Upper lobe of left lung (tissue), 6 donors: Measurements from ENCODE around the gene WWC1. TPM values are rescaled to one million over a fixed set of nuclear protein-coding genes. Genes with fewer than 3 reads are reported as not detected.

Experiments used
- ATAC-seq, 2 donors: fragments of 200-7000 bp; cut with Tn5 transposase; one replicate each; pipeline ENCODE4 v1.9.1; 2022; ENCODE audit warnings: mild to moderate bottlenecking in 2 of 2, moderate library complexity in 2 of 2; ENCODE audit not compliant: low FRiP score in 2 of 2
- DNase-seq, 2 donors: peaks; one replicate each; pipeline ENCODE4 v3.0.0-alpha.2; 2019 to 2020
- H3K27ac ChIP-seq, 4 donors: fragments of 200-600 bp; sonication (generic); one replicate each; pipeline ENCODE4 v1.5.1; 2016 to 2019
- H3K27me3 ChIP-seq, 4 donors: fragments of 200-600 bp; sonication (generic); one replicate each; pipeline ENCODE4 v1.5.1; 2017 to 2019
- H3K36me3 ChIP-seq, 4 donors: fragments of 200-600 bp; sonication (generic); one replicate each; pipeline ENCODE4 v1.5.1; 2016 to 2019
- H3K4me1 ChIP-seq, 4 donors: fragments of 200-600 bp; sonication (generic); one replicate each; pipeline ENCODE4 v1.5.1; 2018 to 2019
- H3K4me3 ChIP-seq, 4 donors: fragments of 200-600 bp; sonication (generic); one replicate each; pipeline ENCODE4 v1.5.1; 2017 to 2019; ENCODE audit warnings: mild to moderate bottlenecking in 2 of 4, moderate library complexity in 1 of 4
- H3K9me3 ChIP-seq, 4 donors: fragments of 200-600 bp; sonication (generic); one replicate each; pipeline ENCODE4 v1.5.1; 2018 to 2019
- EP300 ChIP-seq, 4 donors: sonication (generic); formaldehyde crosslinking; IDR thresholded peaks; one replicate each; pipeline ENCODE4 v1.5.1; 2017; ENCODE audit warnings: antibody characterized with exemption in 4 of 4, control low read depth in 2 of 4
- POLR2A ChIP-seq, 4 donors: fragments of 450-650 bp; IDR thresholded peaks; one replicate each; pipeline ENCODE4 v1.5.1; 2016 to 2017; ENCODE audit warnings: antibody characterized with exemption in 4 of 4, mild to moderate bottlenecking in 2 of 4
- POLR2AphosphoS5 ChIP-seq, 2 donors: sonication (generic); formaldehyde crosslinking; IDR thresholded peaks; one replicate each; pipeline ENCODE4 v1.5.1; 2017; ENCODE audit warnings: antibody characterized with exemption in 2 of 2
- WGBS, 2 donors: methylation state at CpG; one replicate each; pipeline ENCODE4 v1.1.5; 2017 to 2018; 5-methylcytosine and 5-hydroxymethylcytosine counted together
- total RNA-seq, 6 donors: library from RNA; depleted of rRNA in 4 of 6; stranded (reverse); fragments of >200 nt in 4 of 6; gene quantifications; one replicate each; pipeline versions ENCODE4 v1.1.0 to v1.2.1, GENCODE V29; 2016 to 2021
- TF ChIP-seq, protein P1 (sequence below), 6 experiments: fragments of 450-650 bp in 4 of 6; fragments of 200-600 bp in 2 of 6; sonication (generic) in 2 of 6; IDR thresholded peaks; one replicate each; pipeline ENCODE4 v1.5.1; 2016 to 2019; ENCODE audit warnings: antibody characterized with exemption in 6 of 6
- donor health status: DM: no; HTN: no; CAD: no; lungs with moderate emphysema.
- donor health status: DM: no; HTN: yes; CAD: no; lungs with severe emphysema.

WWC1 gene
- total RNA-seq, 6 donors from 2014 or later, result 64.9 to 99.1 (median 86.4) TPM

DNA sequence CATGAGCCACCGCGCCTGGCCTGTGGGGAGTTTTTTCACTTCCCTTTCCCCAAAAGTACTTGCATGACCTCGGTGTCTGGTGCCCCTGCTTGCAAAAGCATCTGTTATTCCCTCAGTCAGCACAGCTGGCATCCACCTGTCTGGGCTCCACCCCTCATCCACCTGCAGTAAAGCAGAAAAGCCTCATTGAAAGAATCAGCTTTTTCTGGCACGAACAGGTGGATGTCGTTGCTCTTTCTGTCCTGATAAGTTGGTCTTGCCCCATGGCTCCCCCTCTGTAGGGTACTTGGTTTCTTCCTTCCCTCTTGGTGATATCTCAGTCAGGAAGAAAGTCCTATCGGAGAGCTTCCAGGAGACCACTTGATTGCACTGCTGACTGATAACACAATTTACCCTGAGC, 37.4 kb downstream of the WWC1 start:
- ATAC-seq (peak; percentile 57 to 74), DNase-seq (peak in 1 of 2 donors; percentile 73)
- WGBS, 2 donors, result 6 to 38% methylated on average over 4 to 6 of the region's 6 CpGs
- TF ChIP-seq POLR2AphosphoS5 (IDR thresholded peaks at IDR 0.05) (no peak), EP300 (IDR thresholded peaks at IDR 0.05) (no peak), POLR2A (IDR thresholded peaks at IDR 0.05) (no peak)
- TF ChIP-seq, protein P1, sequence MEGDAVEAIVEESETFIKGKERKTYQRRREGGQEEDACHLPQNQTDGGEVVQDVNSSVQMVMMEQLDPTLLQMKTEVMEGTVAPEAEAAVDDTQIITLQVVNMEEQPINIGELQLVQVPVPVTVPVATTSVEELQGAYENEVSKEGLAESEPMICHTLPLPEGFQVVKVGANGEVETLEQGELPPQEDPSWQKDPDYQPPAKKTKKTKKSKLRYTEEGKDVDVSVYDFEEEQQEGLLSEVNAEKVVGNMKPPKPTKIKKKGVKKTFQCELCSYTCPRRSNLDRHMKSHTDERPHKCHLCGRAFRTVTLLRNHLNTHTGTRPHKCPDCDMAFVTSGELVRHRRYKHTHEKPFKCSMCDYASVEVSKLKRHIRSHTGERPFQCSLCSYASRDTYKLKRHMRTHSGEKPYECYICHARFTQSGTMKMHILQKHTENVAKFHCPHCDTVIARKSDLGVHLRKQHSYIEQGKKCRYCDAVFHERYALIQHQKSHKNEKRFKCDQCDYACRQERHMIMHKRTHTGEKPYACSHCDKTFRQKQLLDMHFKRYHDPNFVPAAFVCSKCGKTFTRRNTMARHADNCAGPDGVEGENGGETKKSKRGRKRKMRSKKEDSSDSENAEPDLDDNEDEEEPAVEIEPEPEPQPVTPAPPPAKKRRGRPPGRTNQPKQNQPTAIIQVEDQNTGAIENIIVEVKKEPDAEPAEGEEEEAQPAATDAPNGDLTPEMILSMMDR (IDR thresholded peaks at IDR 0.05), result no peak
- Histone ChIP-seq H3K36me3 (no peaks in the 10 kb centered on the region), H3K4me1 (peaks cover 11 to 25% (median 21%) of the 10 kb centered on the region in 4 donors), H3K9me3 (no peaks in the 10 kb centered on the region), H3K27me3 (no peaks in the 10 kb centered on the region), H3K4me3 (no peak overlapping the region), H3K27ac (peak overlapping the region; percentile 54 to 78 (median 70))

DNA sequence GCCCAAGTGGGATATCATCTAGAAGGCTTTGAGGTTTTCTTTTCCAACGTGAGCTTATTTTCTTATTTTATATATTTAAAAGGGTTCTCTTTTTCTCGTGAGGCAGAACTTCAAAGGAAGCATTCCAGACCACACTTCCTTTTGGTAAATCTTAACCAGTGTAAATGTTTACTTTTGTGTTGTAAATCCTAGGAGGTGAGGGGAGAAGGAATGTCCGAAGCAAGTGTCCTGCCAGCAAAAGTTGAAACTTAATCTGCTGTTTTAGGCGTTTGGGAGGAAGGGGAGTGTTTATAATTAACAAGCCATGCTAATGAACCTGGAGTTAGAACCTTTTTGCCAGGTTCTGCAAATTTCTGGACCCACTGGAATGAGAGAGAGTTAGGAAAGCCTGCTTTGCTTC, 37.9 kb downstream of the WWC1 start:
- H3K36me3 ChIP-seq, result no peaks in the 10 kb centered on the region
- no peaks in the 10 kb centered on the region for H3K27me3 ChIP-seq
- peak in 1 of 2 donors; percentile 21 for ATAC-seq
- H3K9me3 ChIP-seq, result no peaks in the 10 kb centered on the region
- H3K4me1 ChIP-seq, result peaks cover 11 to 25% (median 21%) of the 10 kb centered on the region in 4 donors
- H3K27ac ChIP-seq, result peak overlapping the region; percentile 54 to 78 (median 70)
- no peak overlapping the region for H3K4me3 ChIP-seq
- TF ChIP-seq, protein P1 (IDR thresholded peaks at IDR 0.05), result no peak
- TF ChIP-seq POLR2AphosphoS5 (IDR thresholded peaks at IDR 0.05), result no peak
- no peak for TF ChIP-seq POLR2A (IDR thresholded peaks at IDR 0.05)
- TF ChIP-seq EP300 (IDR thresholded peaks at IDR 0.05), result no peak
- WGBS, 2 donors, result 4 to 8% methylated on average over 4 of the region's 4 CpGs
- DNase-seq, result no peak

DNA sequence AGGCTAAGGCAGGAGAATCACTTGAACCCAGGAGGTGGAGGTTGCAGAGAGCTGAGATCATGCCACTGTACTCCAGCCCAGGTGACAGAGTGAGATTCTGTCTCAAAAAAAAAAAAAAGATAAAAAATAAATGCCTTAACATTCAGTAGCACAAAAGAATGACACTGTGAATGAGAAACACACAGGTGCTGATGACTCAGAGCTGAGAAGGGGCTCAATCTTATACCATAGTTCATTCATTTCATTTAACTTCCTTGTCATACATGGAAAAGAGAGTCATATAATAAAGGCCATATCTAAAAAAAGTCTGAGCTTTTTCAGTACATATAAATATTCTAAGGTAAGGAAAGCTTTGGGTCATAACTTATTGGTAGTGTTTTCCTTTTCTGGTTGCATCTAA, 40.6 kb downstream of the WWC1 start:
- TF ChIP-seq, protein P1 (IDR thresholded peaks at IDR 0.05), result no peak
- TF ChIP-seq POLR2AphosphoS5 (IDR thresholded peaks at IDR 0.05) (no peak), EP300 (IDR thresholded peaks at IDR 0.05) (no peak), POLR2A (IDR thresholded peaks at IDR 0.05) (no peak)
- Histone ChIP-seq H3K36me3 (no peaks in the 10 kb centered on the region), H3K9me3 (no peaks in the 10 kb centered on the region), H3K27me3 (no peaks in the 10 kb centered on the region), H3K4me3 (no peak overlapping the region), H3K4me1 (peaks cover 9 to 25% (median 19%) of the 10 kb centered on the region in 4 donors), H3K27ac (no peak overlapping the region)
- no peak for DNase-seq
- no peak for ATAC-seq

DNA sequence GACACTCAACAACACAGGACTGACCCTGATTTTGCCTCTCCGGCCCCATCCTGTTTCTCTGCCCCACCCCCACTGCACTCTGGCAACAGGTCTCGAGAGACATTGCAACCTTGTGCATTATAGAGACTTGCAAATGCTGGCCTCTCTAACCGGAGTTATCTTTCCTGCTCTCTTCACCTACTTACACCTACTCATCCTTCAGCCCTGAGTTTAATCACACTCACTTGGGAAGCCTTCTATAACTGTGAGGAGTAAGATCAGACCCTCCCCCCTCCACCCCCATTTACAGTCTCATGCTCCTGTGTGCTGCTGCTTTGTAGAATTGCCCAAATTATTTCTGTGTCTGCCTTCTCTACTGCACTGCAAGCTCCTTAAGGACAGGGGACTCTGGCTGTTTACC, 42.8 kb downstream of the WWC1 start:
- H3K27ac ChIP-seq, result no peak overlapping the region
- no peaks in the 10 kb centered on the region for H3K36me3 ChIP-seq
- ATAC-seq (no peak), DNase-seq (no peak)
- TF ChIP-seq POLR2A (IDR thresholded peaks at IDR 0.05), result no peak
- TF ChIP-seq, protein P1 (IDR thresholded peaks at IDR 0.05), result no peak
- no peak for TF ChIP-seq EP300 (IDR thresholded peaks at IDR 0.05)
- TF ChIP-seq POLR2AphosphoS5 (IDR thresholded peaks at IDR 0.05), result no peak
- H3K4me3 ChIP-seq, result no peak overlapping the region
- WGBS, 2 donors, result 64 to 78% methylated on average over 3 of the region's 3 CpGs
- peaks cover 4 to 12% (median 7%) of the 10 kb centered on the region in 4 donors for H3K4me1 ChIP-seq
- H3K9me3 ChIP-seq, result no peaks in the 10 kb centered on the region
- no peaks in the 10 kb centered on the region for H3K27me3 ChIP-seq

DNA sequence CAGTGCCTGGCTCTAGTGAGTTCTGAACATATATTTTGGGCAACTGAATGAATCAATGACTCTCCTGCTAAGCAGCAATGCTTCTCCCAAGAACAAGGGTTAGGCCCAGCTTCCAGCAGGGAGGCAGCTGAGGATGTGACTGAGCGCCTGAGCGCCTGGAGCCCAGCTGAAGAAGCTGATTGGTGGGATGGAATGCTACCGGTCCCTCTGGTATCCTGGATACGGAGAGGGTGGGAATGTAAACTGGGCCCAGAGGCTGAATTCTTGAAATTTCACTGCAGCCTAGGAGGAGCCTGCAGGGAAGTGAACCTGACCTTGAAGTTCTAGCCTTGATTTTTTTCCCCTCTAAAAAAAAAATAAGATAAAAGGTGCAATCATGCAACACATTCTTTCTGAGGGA, 43.2 kb downstream of the WWC1 start:
- Histone ChIP-seq H3K36me3 (no peaks in the 10 kb centered on the region), H3K27me3 (no peaks in the 10 kb centered on the region), H3K27ac (no peak overlapping the region), H3K9me3 (no peaks in the 10 kb centered on the region), H3K4me1 (peaks cover 0 to 12% (median 4%) of the 10 kb centered on the region in 4 donors), H3K4me3 (no peak overlapping the region)
- TF ChIP-seq EP300 (IDR thresholded peaks at IDR 0.05) (no peak), POLR2A (IDR thresholded peaks at IDR 0.05) (no peak), POLR2AphosphoS5 (IDR thresholded peaks at IDR 0.05) (no peak)
- TF ChIP-seq, protein P1 (IDR thresholded peaks at IDR 0.05), result no peak
- WGBS, 2 donors, result 58 to 68% methylated on average over 4 of the region's 4 CpGs
- ATAC-seq, result peak in 1 of 2 donors; percentile 75
- no peak for DNase-seq
